Measurements from ENCODE around the gene ANGPTL8.

DNA sequence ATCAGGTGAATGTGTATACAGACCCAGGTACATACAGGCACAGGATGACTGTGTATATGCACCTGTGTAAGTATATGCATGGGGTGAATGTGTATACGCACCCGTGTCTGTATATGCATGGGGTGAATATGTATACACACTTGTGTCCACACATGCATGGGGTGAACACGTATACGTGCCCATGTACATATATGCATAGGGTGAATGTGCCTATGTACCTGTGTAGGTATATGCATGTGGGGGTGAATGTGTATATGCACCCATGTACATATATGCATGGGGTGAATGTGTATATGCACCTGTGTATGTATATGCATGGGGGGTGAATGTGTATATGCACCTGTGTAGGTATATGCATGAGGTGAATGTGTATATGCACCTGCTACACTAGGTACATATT, 6.9 kb upstream of the ANGPTL8 start:
- TF ChIP-seq, protein P1, sequence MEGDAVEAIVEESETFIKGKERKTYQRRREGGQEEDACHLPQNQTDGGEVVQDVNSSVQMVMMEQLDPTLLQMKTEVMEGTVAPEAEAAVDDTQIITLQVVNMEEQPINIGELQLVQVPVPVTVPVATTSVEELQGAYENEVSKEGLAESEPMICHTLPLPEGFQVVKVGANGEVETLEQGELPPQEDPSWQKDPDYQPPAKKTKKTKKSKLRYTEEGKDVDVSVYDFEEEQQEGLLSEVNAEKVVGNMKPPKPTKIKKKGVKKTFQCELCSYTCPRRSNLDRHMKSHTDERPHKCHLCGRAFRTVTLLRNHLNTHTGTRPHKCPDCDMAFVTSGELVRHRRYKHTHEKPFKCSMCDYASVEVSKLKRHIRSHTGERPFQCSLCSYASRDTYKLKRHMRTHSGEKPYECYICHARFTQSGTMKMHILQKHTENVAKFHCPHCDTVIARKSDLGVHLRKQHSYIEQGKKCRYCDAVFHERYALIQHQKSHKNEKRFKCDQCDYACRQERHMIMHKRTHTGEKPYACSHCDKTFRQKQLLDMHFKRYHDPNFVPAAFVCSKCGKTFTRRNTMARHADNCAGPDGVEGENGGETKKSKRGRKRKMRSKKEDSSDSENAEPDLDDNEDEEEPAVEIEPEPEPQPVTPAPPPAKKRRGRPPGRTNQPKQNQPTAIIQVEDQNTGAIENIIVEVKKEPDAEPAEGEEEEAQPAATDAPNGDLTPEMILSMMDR (IDR thresholded peaks at IDR 0.05), result no peak
- no peak for TF ChIP-seq POLR2A (IDR thresholded peaks at IDR 0.05)
